ENCODE results near the gene KANSL1. TPM values are rescaled to one million over a fixed set of nuclear protein-coding genes. Genes with fewer than 3 reads are reported as not detected.
A peak's percentile ranks its signal among the peaks of the same experiment; 100 is the strongest.

Gene KANSL1
- total and polyA plus RNA-seq, 8 donors: 24.6 to 86.6 (median 48.2) TPM

GRCh38 chr17:46013502-46014165 lies 179.6 kb downstream of the KANSL1 start:
- ATAC-seq (no peak), FAIRE-seq (no peak), DNase-seq (no peak)
- Histone ChIP-seq H3K27me3 (no peaks in the 10 kb centered on the region), H3K9me3 (no peaks in the 10 kb centered on the region), H3K4me3 (no peak overlapping the region), H3K36me3 (no peaks in the 10 kb centered on the region), H3K27ac (no peak overlapping the region), H3K4me1 (peaks cover 0 to 8% (median 0%) of the 10 kb centered on the region in 3 donors)
- WGBS, 2 donors: 75 to 76% methylated on average over 9 of the region's 9 CpGs
- intact Hi-C loops (cut with DNase I): no loop called here
- TF ChIP-seq CTCF (IDR thresholded peaks at IDR 0.05): no peak

- FAIRE-seq (no peak), ATAC-seq (no peak)
- TF ChIP-seq CTCF (IDR thresholded peaks at IDR 0.05): no peak
Measured at GRCh38 chr17:46013127-46013501, 180.1 kb downstream of the KANSL1 start.

GRCh38 chr17:46012506-46013079 lies 180.6 kb downstream of the KANSL1 start:
- peak in 1 of 6 donors; percentile 46 for DNase-seq
- FAIRE-seq: no peak
- no peak overlapping the region for H3K4me3 ChIP-seq
- H3K9me3 ChIP-seq: no peaks in the 10 kb centered on the region
- no peak for TF ChIP-seq CTCF (IDR thresholded peaks at IDR 0.05)
- no peaks in the 10 kb centered on the region for H3K36me3 ChIP-seq
- no peak for ATAC-seq
- no peaks in the 10 kb centered on the region for H3K27me3 ChIP-seq
- no peak overlapping the region for H3K27ac ChIP-seq
- 85 to 86% methylated on average over 9 to 11 of the region's 11 CpGs for WGBS, 2 donors
- peaks cover 0 to 2% (median 0%) of the 10 kb centered on the region in 3 donors for H3K4me1 ChIP-seq
- intact Hi-C loops (cut with DNase I): no loop called here

More at GRCh38 chr17:46013127-46013501, 180.1 kb downstream of the KANSL1 start:
- Histone ChIP-seq H3K27ac (no peak overlapping the region), H3K9me3 (no peaks in the 10 kb centered on the region), H3K4me3 (no peak overlapping the region), H3K27me3 (no peaks in the 10 kb centered on the region), H3K4me1 (peaks cover 0 to 5% (median 0%) of the 10 kb centered on the region in 3 donors), H3K36me3 (no peaks in the 10 kb centered on the region)
- intact Hi-C loops (cut with DNase I): no loop called here
- DNase-seq: peak in 1 of 6 donors; percentile 57
- 92 to 93% methylated on average over 7 of the region's 7 CpGs for WGBS, 2 donors

GRCh38 chr17:46011711-46012505 lies 181.3 kb downstream of the KANSL1 start:
- Histone ChIP-seq H3K36me3 (no peaks in the 10 kb centered on the region), H3K4me1 (no peaks in the 10 kb centered on the region), H3K27ac (no peak overlapping the region), H3K27me3 (no peaks in the 10 kb centered on the region), H3K4me3 (no peak overlapping the region), H3K9me3 (no peaks in the 10 kb centered on the region)
- no peak for TF ChIP-seq CTCF (IDR thresholded peaks at IDR 0.05)
- FAIRE-seq: no peak
- DNase-seq: peak in 1 of 6 donors; percentile 66
- WGBS, 2 donors: 91 to 92% methylated on average over 28 of the region's 28 CpGs
- peak in 1 of 4 donors; percentile 13 for ATAC-seq
- intact Hi-C loops (cut with DNase I): no loop called here

Data from pancreas (tissue), 10 donors.